ENCODE measurements around the gene SYT10. TPM values are rescaled to one million over a fixed set of nuclear protein-coding genes. Genes with fewer than 3 reads are reported as not detected.

The SYT10 gene
- total and polyA plus RNA-seq, 2 donors (not counting 1 experiment from before 2014, with no cell fraction given) = not detected

- Histone ChIP-seq H3K79me2 (ENCODE audit: control insufficient read depth, insufficient read depth, low read length) (no peaks in the 10 kb centered on the region), H4K20me1 (ENCODE audit: control insufficient read depth, insufficient read depth, low read length, poor library complexity, severe bottlenecking) (no peaks in the 10 kb centered on the region), H3K9ac (ENCODE audit: low read length) (no peak overlapping the region), H3K27me3 (replicated peaks in 1 of 4; ENCODE audit: control extremely low read depth in 1 of 4, control insufficient read depth in 3 of 4, insufficient read depth in 4 of 4, low read length in 3 of 4) (no peaks in the 10 kb centered on the region), H2AFZ (ENCODE audit: insufficient read depth, low read depth, low read length, poor library complexity, severe bottlenecking) (no peak overlapping the region), H3K4me1 (ENCODE audit: control insufficient read depth in 2 of 2, insufficient read depth in 2 of 2, low read length in 2 of 2) (no peaks in the 10 kb centered on the region), H3K27ac (ENCODE audit: low read length in 2 of 2) (no peak overlapping the region), H3K9me3 (ENCODE audit: control extremely low read depth in 1 of 3, control insufficient read depth in 2 of 3, insufficient read depth in 1 of 3, low read length in 2 of 3) (no peaks in the 10 kb centered on the region), H3K4me2 (replicated peaks; ENCODE audit: low read depth, low read length, poor library complexity, severe bottlenecking) (no peak overlapping the region), H3K36me3 (replicated peaks in 1 of 2; ENCODE audit: control extremely low read depth in 1 of 2, control insufficient read depth in 1 of 2, extremely low read depth in 1 of 2, insufficient read depth in 2 of 2, low read length in 1 of 2) (no peaks in the 10 kb centered on the region), H3K4me3 (ENCODE audit: control extremely low read depth in 1 of 5, extremely low read depth in 1 of 5, insufficient read depth in 1 of 5, low read depth in 2 of 5, low read length in 4 of 5) (no peak overlapping the region)
- no peaks in the 10 kb centered on the region for H3K4me1 Mint-ChIP-seq
- POLR2A ChIA-PET = no interaction called here
- TF ChIP-seq EZH2 (IDR thresholded peaks at IDR 0.05; ENCODE audit: borderline replicate concordance, insufficient read depth, low read depth, low read length, poor library complexity, severe bottlenecking) = no peak
- TF ChIP-seq, protein P1, sequence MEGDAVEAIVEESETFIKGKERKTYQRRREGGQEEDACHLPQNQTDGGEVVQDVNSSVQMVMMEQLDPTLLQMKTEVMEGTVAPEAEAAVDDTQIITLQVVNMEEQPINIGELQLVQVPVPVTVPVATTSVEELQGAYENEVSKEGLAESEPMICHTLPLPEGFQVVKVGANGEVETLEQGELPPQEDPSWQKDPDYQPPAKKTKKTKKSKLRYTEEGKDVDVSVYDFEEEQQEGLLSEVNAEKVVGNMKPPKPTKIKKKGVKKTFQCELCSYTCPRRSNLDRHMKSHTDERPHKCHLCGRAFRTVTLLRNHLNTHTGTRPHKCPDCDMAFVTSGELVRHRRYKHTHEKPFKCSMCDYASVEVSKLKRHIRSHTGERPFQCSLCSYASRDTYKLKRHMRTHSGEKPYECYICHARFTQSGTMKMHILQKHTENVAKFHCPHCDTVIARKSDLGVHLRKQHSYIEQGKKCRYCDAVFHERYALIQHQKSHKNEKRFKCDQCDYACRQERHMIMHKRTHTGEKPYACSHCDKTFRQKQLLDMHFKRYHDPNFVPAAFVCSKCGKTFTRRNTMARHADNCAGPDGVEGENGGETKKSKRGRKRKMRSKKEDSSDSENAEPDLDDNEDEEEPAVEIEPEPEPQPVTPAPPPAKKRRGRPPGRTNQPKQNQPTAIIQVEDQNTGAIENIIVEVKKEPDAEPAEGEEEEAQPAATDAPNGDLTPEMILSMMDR (IDR thresholded peaks at IDR 0.05) = no peak
- intact Hi-C loops (cut with micrococcal nuclease) = no loop called here
- no peak overlapping the region for H3K27ac Mint-ChIP-seq
- CTCF ChIA-PET = no interaction called here
- peaks cover 4% of the 10 kb centered on the region for H3K9me3 Mint-ChIP-seq (ENCODE audit: insufficient read depth)
- DNase-seq = no peak
- no CpG with 5 or more reads among the region's 2 CpGs for WGBS (ENCODE audit: insufficient coverage)
- H3K4me3 Mint-ChIP-seq = no peak overlapping the region
- no peak for ATAC-seq (ENCODE audit: low read depth)
- H3K27me3 Mint-ChIP-seq = no peaks in the 10 kb centered on the region
Observed at GRCh38 chr12:33370318-33370717, 69.3 kb downstream of the SYT10 start.

DNA sequence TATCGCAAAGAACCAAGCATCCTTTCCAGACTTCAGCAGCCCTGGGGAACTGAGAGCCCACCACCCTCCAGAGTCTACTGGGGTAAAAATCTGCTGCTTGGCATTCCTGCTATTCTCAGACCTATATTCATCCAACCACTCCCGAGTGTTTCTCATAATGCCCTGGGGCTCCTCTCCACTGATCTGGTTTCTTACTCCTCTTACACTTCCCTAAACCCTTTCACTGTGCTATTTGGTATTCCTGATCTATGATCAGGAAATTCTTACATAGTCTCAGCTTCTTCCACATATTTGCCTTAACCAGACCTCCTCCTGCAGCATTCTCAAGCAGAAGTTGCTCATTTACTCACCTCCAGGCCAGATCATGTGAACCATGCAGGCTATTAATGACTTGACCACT lies 82.4 kb downstream of the SYT10 start:
- WGBS (ENCODE audit: insufficient coverage) = 100% methylated on average over 2 of the region's 2 CpGs
- no peak for TF ChIP-seq EZH2 (IDR thresholded peaks at IDR 0.05; ENCODE audit: borderline replicate concordance, insufficient read depth, low read depth, low read length, poor library complexity, severe bottlenecking)
- TF ChIP-seq, protein P1 (IDR thresholded peaks at IDR 0.05) = no peak
- H4K20me1 ChIP-seq (ENCODE audit: control insufficient read depth, insufficient read depth, low read length, poor library complexity, severe bottlenecking) = no peaks in the 10 kb centered on the region
- ChIA-PET POLR2A (no interaction called here), CTCF (no interaction called here)
- Mint-ChIP-seq H3K9me3 (ENCODE audit: insufficient read depth) (peaks cover 4% of the 10 kb centered on the region), H3K4me1 (no peaks in the 10 kb centered on the region), H3K4me3 (no peak overlapping the region), H3K27me3 (no peaks in the 10 kb centered on the region), H3K27ac (no peak overlapping the region)
- intact Hi-C loops (cut with micrococcal nuclease) = no loop called here
- no peaks in the 10 kb centered on the region for H3K9me3 ChIP-seq (ENCODE audit: control extremely low read depth in 1 of 3, control insufficient read depth in 2 of 3, insufficient read depth in 1 of 3, low read length in 2 of 3)
- no peak overlapping the region for H3K4me2 ChIP-seq (replicated peaks; ENCODE audit: low read depth, low read length, poor library complexity, severe bottlenecking)
- no peaks in the 10 kb centered on the region for H3K27me3 ChIP-seq (replicated peaks in 1 of 4; ENCODE audit: control extremely low read depth in 1 of 4, control insufficient read depth in 3 of 4, insufficient read depth in 4 of 4, low read length in 3 of 4)
- H3K36me3 ChIP-seq (replicated peaks in 1 of 2; ENCODE audit: control extremely low read depth in 1 of 2, control insufficient read depth in 1 of 2, extremely low read depth in 1 of 2, insufficient read depth in 2 of 2, low read length in 1 of 2) = no peaks in the 10 kb centered on the region
- H3K27ac ChIP-seq (ENCODE audit: low read length in 2 of 2) = no peak overlapping the region
- no peak for DNase-seq
- no peak overlapping the region for H3K9ac ChIP-seq (ENCODE audit: low read length)
- no peak overlapping the region for H2AFZ ChIP-seq (ENCODE audit: insufficient read depth, low read depth, low read length, poor library complexity, severe bottlenecking)
- no peaks in the 10 kb centered on the region for H3K4me1 ChIP-seq (ENCODE audit: control insufficient read depth in 2 of 2, insufficient read depth in 2 of 2, low read length in 2 of 2)
- no peak overlapping the region for H3K4me3 ChIP-seq (ENCODE audit: control extremely low read depth in 1 of 5, extremely low read depth in 1 of 5, insufficient read depth in 1 of 5, low read depth in 2 of 5, low read length in 4 of 5)
- no peak for ATAC-seq (ENCODE audit: low read depth)
- H3K79me2 ChIP-seq (ENCODE audit: control insufficient read depth, insufficient read depth, low read length) = no peaks in the 10 kb centered on the region

Measured in B cell (primary cell).